Stimulated activated CD4-positive, alpha-beta T cell treated with anti-CD3 and anti-CD28 coated beads, TNF-alpha, amount 100 ng/mL, for 4 hours (primary cell): ENCODE results near the gene CALU.

Source experiments
- DNase-seq, 3 experiments: peaks; one replicate each; pipeline ENCODE4 v3.0.0-alpha.2; 2020; ENCODE audit warnings: low read depth in 3 of 3

The CALU gene

DNA sequence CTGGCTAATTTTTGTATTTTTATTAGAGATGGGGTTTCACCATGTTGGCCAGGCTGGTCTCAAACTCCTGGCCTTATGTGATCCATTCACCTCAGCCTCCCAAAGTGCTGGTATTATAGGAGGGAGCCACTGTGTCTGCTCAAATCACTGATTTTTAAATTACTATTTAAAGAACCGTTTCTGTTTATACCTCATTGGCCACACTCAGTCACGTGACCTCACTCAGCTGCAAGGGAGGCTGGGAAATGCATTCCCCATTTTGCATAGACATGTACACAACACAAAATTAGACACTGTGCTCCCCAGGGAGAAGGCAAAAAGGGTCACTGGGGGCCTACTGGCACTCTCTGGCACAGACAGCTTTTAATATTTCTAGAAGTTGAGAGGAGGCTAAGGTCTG, 13.6 kb upstream of the CALU start:
- no peak for DNase-seq

DNA sequence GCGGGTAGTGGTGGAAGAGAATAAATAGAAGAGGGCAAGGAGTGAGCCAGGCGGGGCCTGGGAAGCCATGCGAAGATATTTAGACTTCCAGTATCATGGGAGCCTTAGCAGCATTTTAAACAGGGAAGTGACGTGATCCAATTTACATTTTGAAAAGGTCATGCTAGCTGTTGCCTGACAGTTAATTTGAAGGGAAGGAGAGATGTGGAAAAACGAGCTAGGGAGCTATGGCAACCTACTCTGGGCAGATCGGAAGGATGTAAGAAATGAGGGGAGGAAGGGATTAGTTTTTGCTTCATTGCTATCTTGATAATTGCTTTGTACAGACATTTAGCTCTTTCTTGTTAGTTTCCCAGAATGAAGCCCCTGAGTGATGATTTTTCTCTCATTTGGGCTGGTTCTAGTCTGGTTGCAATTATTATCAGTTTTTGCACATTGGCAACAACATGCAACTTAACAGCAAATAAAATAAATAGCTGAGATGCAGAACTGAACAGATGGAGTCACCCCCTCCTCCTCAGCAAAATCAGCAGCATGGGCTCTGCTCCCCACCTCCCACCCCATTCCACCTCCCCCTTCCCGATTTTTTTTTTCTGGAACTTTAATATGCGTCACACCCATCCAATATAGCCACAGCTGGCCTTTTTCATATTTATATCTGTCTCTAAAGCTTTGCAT, 13.0 kb upstream of the CALU start:
- no peak for DNase-seq

DNA sequence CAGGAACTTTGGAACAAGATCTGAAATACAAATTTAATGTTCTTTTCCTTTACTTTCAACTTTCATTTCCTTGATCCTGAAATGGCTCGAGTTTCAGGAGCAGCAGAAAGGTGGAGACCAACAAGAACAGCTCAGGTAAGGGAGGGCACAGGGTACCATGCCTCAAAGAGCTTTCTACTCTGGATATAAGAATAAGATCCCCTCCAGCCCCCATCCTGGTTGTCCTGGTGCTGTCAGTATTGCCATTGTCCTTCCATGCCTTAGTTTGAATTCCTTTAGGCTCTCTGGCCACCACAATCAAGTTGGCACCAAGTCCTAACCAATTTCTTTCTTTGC, 12.5 kb upstream of the CALU start:
- DNase-seq = no peak

DNA sequence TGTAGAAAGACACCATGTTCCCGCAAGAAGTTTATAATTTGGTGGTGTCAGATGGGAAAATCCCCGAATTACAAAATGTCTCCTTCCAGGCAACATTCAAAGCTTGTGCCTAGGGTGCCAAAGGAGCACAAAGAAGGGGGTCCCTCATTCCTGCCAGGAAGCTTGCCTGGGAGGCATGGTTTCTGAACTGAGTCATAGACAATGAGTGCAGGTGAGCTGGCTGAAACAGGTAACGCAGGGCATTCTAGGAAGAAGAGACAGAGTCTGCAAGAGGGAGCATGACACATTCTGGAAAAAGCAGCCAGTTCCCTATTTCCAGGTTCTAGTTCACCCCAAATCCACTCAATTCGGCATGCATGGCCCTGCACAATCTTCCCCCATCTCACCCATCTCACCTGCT, 11.9 kb upstream of the CALU start:
- DNase-seq = no peak

DNA sequence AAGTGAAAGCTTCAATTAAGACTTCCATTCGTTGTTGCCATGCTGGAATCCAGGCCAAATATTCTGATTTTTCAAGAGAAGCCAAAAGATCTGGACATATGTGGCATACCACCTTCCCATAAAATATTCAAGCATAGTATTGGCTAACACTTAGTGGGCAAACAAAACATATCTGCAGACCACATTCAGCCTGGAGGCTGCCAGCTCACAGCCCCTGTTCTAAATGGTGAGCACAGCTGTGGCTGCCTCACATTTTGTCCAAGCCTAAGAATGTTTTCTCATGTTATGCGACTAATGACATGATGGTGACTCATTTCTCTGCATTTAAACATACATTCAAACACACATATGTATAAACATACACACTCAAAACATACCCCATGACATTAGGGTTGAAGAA, 10.6 kb upstream of the CALU start:
- DNase-seq = no peak

DNA sequence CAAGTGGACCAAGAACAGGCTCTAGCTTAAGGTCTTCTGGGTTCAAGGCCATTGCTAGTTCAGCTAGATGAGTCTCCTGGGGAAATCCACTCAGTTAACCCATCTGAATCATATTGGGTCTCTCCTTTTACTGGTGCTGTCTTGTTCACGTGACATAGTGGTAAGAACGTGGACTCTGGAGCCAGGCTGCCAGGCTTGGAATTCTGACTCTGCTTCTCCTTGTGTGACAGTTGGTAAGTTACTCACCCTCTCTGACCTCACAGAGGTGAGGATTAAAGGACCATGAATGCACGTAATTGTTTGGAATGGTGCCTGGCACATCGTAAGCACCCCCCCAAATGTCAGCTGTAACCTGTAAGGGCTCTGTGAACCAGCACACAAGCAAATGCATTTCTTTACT, 9.7 kb upstream of the CALU start:
- no peak for DNase-seq

DNA sequence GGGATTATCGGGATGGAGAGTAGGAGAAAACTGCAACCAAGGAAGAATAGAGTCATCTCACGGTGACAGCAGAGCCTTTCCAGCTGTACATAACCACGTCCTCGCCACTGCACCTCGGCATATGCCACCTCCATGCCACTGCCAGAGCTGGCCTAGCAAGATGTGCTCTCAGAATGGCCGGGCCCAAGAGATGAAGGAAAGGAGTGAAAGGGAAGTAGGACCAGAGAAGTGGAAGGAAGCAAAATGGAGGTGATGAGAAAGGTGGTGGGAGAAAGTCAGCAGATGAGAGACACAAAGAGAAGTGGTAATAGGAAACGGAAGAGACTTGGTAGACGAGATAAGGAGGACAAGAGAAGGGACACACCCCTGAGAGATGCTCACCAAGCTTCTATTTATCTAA, 8.0 kb upstream of the CALU start:
- DNase-seq = no peak

DNA sequence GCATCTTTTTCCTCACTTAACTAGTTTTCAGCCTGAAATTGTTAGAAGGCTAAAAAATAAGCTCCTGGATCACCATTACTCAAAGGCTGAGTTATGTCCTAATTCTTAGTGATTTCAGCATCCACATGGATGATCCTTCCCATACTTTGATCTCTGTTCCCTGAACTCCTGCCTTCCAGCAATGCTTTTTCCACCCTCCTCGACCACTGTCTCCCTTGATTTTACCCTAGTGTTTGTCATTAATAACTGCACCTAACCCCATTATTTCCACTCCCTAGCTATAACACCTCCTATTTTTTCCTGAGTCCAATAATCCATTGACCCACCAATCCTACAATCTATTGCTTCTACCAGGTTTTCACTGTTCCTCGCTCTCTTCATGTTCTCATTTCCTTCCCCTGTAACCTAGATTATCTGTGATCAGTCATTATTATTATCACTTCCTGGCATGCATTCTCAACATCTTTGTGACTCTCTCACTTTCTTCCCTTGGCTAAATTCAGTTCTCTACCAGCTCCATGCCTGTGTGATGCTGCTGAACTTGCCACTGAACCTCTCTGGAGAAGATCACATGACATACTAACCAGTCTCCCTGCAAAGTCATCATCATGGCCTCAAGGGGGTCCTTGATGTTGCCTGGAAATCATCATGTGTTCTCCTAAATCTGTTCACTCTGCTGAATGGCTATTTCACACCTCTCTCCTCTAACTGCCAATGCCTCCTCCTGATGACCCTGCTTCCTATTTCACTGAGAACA, 6.5 kb upstream of the CALU start:
- DNase-seq = no peak

DNA sequence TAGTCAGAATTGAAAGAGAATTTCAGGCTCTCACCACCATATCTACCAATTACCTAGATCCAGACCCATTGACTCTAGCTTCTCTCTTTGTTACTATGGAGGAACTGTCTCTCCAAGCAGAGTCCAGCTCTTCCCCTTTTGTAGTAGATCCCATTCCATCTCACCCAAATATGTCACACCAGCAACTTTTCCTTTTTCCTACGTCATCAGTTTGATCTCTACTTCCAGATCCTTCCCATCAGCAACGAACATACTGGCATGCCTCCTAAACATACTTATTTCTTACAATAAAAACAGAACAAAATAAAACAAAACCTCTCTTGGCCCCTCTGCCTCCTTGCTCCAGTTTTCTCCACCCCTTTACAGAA, 5.9 kb upstream of the CALU start:
- no peak for DNase-seq

DNA sequence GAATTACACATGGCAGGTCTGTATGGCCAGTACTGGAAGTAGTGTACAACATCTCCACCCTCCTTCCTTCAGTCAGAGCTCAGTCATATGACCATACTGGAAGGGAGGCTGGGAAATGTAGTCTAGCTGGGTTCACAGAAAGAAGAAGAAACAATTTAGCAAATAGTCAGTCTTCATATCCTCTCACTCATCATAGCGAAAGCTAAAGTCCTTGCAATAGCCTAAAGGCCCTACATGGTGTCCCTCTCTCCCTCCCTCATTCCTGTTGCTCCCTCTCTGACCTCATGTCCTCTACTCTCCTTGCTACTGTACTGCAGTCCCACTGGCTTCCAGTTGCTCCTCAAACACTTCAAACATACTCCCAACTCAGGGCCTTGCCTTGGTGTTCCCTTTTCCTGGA, 4.3 kb upstream of the CALU start:
- no peak for DNase-seq

DNA sequence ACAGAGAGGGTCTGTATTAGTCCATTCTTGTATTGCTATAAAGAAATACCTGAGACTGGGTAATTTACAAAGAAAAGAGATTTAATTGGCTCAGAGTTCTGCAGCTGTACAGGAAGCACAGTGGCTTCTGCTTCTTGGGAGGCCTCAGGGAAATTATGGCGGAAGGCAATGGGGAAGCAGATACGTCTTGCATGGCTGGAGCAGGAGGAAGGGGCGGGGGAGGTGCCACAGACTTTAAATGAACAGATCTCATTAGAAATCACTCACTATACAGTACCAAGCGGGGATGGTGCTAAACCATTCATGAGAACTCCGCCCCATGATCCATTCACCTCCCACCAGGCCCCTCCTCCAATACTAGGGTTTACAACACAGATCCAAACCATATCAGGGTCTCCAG, 3.7 kb upstream of the CALU start:
- no peak for DNase-seq

DNA sequence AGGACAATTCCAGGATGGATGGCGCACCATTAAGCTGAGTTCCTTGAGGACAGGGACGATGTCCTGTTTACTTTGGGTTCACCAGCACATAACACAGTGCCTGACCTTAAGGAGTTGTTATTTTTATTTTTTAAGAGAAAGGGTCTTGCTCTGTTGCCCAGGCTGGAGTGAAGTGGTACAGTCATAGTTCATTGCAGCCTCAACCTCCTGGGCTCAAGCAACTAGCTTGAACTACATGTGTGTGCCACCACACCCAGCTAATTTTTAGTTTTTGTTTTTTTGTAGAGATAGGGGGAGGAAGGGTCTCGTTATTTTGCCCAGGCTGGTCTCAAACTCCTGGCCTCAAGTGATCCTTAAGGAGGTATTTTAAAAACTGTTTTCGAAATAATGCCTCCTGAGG, 1.7 kb upstream of the CALU start:
- no peak for DNase-seq

DNA sequence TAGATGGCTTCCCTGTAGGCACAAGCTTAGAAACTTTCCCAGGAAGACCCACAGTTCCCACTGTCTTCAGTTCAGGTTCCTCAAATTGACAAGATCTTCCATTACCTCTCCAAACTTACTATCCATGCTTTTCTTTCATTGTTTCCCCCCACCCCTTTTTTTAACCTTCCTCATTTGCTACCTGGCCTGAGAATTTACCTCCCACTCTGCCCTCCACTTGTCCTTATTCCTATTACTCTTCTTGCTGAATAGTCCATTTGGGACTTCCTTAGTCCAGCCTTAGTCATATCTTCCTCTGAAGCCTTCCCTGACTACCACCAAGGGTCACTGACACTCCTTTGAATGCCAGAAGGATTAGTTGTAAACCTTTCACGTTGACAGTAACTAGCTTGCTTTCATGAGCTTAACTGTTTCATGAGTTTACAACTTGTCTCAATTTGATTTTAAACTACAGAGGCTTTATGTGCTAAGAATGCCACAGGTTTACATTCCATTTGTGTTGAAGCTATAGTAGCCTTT, 1.2 kb upstream of the CALU start:
- no peak for DNase-seq

DNA sequence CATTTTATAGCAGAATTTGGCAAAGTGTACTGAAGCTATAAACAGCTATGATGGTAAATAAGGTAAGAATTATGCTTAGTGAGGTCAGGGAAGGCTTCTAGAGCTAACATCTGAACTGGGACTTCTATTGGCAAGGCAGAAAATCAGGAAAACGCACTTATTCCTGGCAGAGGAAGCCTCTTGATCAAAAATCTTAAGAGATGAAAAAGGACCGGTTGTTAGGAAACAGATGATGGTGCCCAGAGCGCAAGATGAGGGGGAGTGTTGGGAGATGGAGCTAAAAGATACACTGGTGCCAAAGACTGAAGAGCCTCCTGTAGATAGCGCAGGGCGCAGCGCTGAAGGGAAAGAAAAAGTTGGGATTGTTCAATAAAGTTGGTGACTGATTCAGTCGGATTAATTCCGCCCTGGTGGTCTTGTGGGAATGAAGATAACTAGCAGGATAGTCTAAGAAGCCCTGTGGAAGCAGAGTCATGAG, 550 bp upstream of the CALU start:
- DNase-seq = no peak

DNA sequence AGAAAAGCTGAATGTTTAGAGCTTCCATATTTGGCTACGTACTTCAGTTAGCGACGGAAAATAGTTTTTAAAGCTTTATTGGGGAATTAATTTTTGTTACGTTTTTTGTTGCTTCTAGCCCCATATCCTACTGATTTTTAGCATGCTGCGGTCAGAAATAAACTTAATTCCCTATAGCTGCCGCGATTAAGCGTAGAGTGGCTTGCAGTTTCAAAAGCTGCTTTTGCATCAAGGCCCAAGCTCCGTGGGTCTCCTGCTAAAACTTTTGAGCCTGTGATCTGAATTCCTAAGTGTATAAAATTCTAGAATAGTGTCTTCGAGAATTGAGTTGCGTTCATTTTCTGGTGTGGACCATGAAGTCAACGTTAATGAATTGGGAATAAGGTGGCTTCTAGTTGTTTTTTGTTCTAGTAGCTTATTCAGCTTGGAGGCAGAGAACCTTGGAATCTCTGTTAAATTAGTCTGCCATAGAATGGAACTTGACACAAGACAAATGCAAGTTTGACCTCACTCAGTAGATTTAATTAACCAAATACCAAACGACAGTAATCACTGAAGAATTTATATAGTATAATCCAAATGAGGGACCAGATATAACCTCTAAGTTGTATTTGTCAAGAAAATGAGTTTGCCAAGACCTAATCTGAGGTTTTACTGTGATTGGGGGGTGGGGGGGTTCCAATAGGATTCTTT, 977 bp downstream of the CALU start:
- DNase-seq = no peak

DNA sequence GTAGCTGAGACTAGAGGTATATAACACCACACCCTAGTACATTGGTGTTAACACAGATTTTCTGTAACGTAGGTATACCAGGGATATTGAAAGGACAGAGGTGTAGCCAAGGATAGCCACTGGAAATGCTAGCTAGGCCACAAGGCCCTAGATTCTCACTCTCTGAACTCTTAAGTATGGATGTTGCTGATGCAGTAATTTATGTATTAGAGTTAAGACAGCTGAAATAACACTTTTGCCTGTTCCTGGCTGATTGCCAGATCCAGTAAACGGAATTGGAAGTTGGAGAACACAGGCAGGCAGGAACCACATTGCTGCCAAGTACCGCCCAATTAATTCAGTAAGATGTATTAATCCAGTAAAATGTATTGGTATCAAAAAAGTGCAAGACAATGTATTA, 1.8 kb downstream of the CALU start:
- no peak for DNase-seq

DNA sequence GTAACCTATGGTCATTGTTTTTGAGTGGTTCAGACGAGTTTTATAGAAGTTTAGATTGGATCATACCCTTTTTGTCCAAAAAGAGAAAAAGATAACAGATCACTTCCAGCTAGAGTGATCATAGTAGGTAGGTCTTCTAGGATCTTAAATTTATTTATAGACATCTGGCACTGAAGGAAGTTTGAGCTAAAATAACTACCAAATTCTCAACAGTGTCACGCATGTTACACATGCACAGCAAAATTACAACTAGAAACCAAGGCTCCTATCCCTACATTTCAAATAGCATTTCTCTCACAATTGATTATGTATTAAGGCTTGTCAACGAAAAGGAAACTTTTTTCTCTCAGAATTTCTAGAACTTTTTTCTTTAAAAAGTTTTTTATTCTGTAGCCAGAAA, 2.3 kb downstream of the CALU start:
- no peak for DNase-seq

DNA sequence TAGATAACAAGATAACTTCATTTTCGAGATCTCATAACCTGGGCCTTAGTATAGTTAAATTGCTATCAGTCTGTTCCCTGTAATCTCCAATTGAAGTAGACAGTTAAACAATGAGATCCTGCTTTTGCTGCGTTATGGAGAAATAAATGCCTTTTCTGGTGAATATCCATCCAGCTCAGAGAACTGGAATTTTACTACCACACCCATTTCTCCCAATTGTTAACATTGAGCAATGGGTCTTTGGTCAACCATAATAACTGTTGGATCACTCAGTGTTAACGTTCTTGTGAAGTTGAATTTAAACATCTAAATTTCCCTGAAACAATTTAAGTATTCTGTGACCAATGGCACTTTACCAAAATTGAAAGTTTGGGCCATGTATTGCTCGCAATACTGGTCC, 3.0 kb downstream of the CALU start:
- no peak for DNase-seq

DNA sequence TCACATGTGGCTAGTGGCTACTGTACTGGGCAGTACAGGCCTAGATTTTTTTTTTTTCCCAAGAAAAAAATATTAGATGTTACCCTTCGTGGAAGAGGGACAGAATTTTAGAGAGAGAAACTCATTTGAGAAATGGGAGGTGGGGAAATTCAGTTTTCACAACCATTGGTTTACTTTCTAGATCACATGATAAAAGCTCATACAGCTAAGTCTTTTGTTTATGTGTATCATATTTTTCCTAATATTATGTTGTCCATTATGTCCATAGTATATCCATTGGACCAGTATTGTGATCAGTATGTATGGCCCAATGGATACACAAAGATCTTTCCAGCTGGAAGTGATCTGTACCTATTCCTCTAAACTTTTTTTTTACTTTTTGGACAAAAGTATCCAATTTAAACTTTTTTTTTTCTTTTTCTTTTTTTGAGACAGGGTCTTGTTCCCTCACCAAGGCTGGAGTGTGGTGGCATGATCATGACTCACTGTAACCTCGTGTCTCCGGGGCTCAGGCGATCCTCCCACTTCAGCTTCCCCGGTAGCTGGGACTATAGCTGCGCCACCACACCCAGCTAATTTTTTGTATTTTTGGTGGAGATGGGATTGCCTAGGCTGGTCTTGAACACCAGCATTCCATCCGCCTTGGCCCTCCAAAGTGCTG, 4.1 kb downstream of the CALU start:
- no peak for DNase-seq

DNA sequence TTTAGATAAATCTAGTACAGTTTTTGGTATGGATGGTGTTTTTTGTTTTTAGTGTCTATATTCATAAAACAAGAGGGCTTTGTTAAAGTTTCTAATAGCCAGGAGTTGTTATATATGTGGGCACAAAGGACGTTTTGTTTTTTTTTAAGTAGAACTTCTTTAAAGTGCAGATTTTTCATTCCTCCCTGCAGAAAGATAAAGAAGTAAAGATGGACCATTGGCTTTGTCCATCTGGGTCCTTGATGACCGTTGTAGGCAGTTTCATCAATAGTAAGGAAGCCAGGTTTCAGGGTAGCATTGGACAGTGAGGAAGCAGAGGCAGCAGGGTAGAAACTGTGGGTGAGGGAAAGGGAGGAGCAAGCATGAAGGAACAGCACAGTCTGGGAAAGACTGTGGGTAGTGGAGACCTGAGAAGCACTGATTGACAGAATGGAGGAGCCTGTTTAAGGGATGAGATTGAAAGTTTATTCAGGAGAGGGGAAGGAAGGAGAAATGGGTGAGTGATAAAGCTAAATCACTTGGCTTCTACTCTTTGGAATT, 5.3 kb downstream of the CALU start:
- no peak for DNase-seq

DNA sequence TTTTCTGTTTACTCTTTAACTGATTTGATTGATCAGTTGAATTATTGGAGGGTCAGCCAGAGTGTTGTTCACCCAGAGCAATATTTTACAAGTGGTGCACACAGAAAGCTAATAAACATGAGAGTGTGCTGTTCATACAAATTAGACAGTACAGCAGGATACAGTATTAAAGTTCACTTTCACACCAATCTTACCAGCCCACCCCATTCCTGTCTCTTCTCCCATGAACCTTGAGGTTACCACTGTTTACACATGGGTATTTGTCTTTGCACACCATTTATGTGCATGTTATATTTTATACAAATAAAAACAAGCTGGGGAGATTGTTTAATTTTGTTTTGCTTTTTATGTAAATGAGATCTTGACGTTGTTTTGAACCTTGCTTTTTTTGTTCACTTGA, 6.5 kb downstream of the CALU start:
- no peak for DNase-seq
